Subcutaneous adipose tissue (tissue), 4 donors: ENCODE data around the gene ASIC1. TPM values are rescaled to one million over a fixed set of nuclear protein-coding genes. Genes with fewer than 3 reads are reported as not detected.

Source experiments
- CTCF ChIP-seq: fragments of 450-650 bp; IDR thresholded peaks from one replicate; pipeline ENCODE4 v1.5.1; 2016; ENCODE audit warnings: low read depth, mild to moderate bottlenecking, control low read depth, antibody characterized with exemption, moderate library complexity
- total RNA-seq, 4 donors: library from RNA; depleted of rRNA; stranded (reverse); fragments of >200 nt; gene quantifications; one replicate each; pipeline ENCODE4 v1.1.0, GENCODE V29; 2016

Gene ASIC1
- total RNA-seq, 4 donors from 2014 or later: 0.38 to 3.1 (median 1.0) TPM

- no peak for TF ChIP-seq CTCF
Measured at GRCh38 chr12:50100561-50100960, 43.2 kb downstream of the ASIC1 start.

GRCh38 chr12:50101663-50102062, 44.3 kb downstream of the ASIC1 start:
- TF ChIP-seq CTCF: no peak

- no peak for TF ChIP-seq CTCF
Measured at GRCh38 chr12:50102131-50102531, 44.7 kb downstream of the ASIC1 start.

GRCh38 chr12:50102646-50103309, 45.4 kb downstream of the ASIC1 start:
- TF ChIP-seq CTCF: no peak

- TF ChIP-seq CTCF: no peak
Measured at GRCh38 chr12:50103351-50103750, 46.0 kb downstream of the ASIC1 start.

- TF ChIP-seq CTCF: no peak
Measured at GRCh38 chr12:50103767-50104321, 46.4 kb downstream of the ASIC1 start, which contains the start of gene GPD1. Gene GPD1, plus strand, starts transcription at chr12:50104008. Its CDS starts 43 bp downstream, at chr12:50104051.

GRCh38 chr12:50104417-50105366, 47.3 kb downstream of the ASIC1 start:
- TF ChIP-seq CTCF: no peak
